Keratinocyte (primary cell): ENCODE measurements around the gene GRM7. TPM values are rescaled to one million over a fixed set of nuclear protein-coding genes. Genes with fewer than 3 reads are reported as not detected.
A peak's percentile ranks its signal among the peaks of the same experiment; 100 is the strongest.

Experiments
- DNase-seq: peaks from one replicate; pipeline ENCODE4 v3.0.0-alpha.2; 2011; ENCODE audit warnings: low read depth, missing footprints, low spot score
- FAIRE-seq: peaks from 2 replicates; lab custom pipeline; 2011; peaks lifted over from hg19 to GRCh38; lab: Jason Lieb, UNC
- H2AFZ ChIP-seq: 2 replicates; pipeline ENCODE4 v1.6.0; 2012; ENCODE audit warnings: low read length, control low read depth, inconsistent platforms; ENCODE audit not compliant: control insufficient read depth
- H3K27ac ChIP-seq: 2 replicates; pipeline ENCODE4 v1.5.1; 2011; ENCODE audit warnings: low read length; ENCODE audit not compliant: control insufficient read depth, insufficient read depth
- H3K27me3 ChIP-seq: 3 replicates; pipeline ENCODE4 v1.6.0; 2011; ENCODE audit warnings: low read length; ENCODE audit not compliant: control insufficient read depth, insufficient read depth; ENCODE audit errors: extremely low read depth
- H3K36me3 ChIP-seq, 2 experiments: 2 replicates in 1 of 2; 3 replicates in 1 of 2; pipeline ENCODE4 v1.5.1; 2011; ENCODE audit warnings: low read length in 2 of 2, mild to moderate bottlenecking in 1 of 2; ENCODE audit not compliant: control insufficient read depth in 2 of 2, insufficient read depth in 2 of 2; ENCODE audit errors: extremely low read depth in 1 of 2
- H3K4me1 ChIP-seq: 3 replicates; pipeline ENCODE4 v1.5.1; 2011; ENCODE audit warnings: low read length; ENCODE audit not compliant: control insufficient read depth, insufficient read depth; ENCODE audit errors: extremely low read depth
- H3K4me2 ChIP-seq: 3 replicates; pipeline ENCODE4 v1.6.0; 2011; ENCODE audit warnings: low read depth, low read length; ENCODE audit not compliant: control insufficient read depth, insufficient read depth; ENCODE audit errors: extremely low read depth
- H3K4me3 ChIP-seq, 3 experiments: fragments of 200-600 bp in 1 of 3; sonication (generic) in 1 of 3; 2 replicates in 2 of 3; 3 replicates in 1 of 3; pipeline ENCODE4 v1.5.1; 2011 to 2016; ENCODE audit warnings: low read length in 3 of 3, mild to moderate bottlenecking in 3 of 3, control low read depth in 2 of 3, inconsistent platforms in 1 of 3, low read depth in 1 of 3, mixed read lengths in 1 of 3, mixed run types in 1 of 3, moderate library complexity in 1 of 3; ENCODE audit not compliant: control insufficient read depth in 2 of 3, insufficient read depth in 2 of 3; ENCODE audit errors: extremely low read depth in 1 of 3
- H3K79me2 ChIP-seq: 2 replicates; pipeline ENCODE4 v1.6.0; 2012; ENCODE audit warnings: low read length; ENCODE audit not compliant: control insufficient read depth, insufficient read depth
- H3K9ac ChIP-seq: 3 replicates; pipeline ENCODE4 v1.6.0; 2011; ENCODE audit warnings: low read length; ENCODE audit not compliant: control insufficient read depth, insufficient read depth; ENCODE audit errors: extremely low read depth
- H3K9me1 ChIP-seq: 3 replicates; pipeline ENCODE4 v1.6.0; 2011; ENCODE audit warnings: low read length; ENCODE audit not compliant: control insufficient read depth, insufficient read depth; ENCODE audit errors: extremely low read depth
- H3K9me3 ChIP-seq: 2 replicates; pipeline ENCODE4 v1.5.1; 2012; ENCODE audit warnings: low read depth, low read length; ENCODE audit not compliant: control insufficient read depth
- H4K20me1 ChIP-seq: 3 replicates; pipeline ENCODE4 v1.6.0; 2011; ENCODE audit warnings: low read length; ENCODE audit not compliant: control insufficient read depth, insufficient read depth; ENCODE audit errors: extremely low read depth
- CTCF ChIP-seq, 3 experiments: IDR thresholded peaks in 1 of 3; conservative IDR thresholded peaks in 1 of 3; optimal IDR thresholded peaks in 1 of 3; 2 replicates in 2 of 3; 3 replicates in 1 of 3; pipeline versions ENCODE3 to v1.5.1; 2011; ENCODE audit warnings: low read length in 3 of 3, mild to moderate bottlenecking in 3 of 3, moderate library complexity in 2 of 3, control low read depth in 1 of 3, inconsistent platforms in 1 of 3; ENCODE audit not compliant: insufficient read depth in 2 of 3; ENCODE audit errors: extremely low read depth in 1 of 3
- EZH2 ChIP-seq: IDR thresholded peaks from one replicate; pipeline ENCODE4 v1.6.1; 2012; ENCODE audit warnings: inconsistent platforms, mild to moderate bottlenecking, low read length, moderate library complexity
- dilution Hi-C: fragments of 300-500 bp; cut with MboI; formaldehyde crosslinking; loops from one replicate; pipeline ENCODE4 v1.7.0; 2020; ENCODE audit warnings: low sequenced_read_pairs; ENCODE audit not compliant: extremely low pct_ligation_motif_present
- polyA plus RNA-seq, 5 experiments: library from polyadenylated mRNA; depleted of rRNA in 3 of 5; stranded (reverse) in 3 of 5; stranded (forward) in 1 of 5; unstranded in 1 of 5; fragments of >200 nt; gene quantifications; 1 replicate in 1 of 5; 2 replicates in 3 of 5; 3 replicates in 1 of 5; pipeline versions ENCODE4 v1.2.1 to v1.2.3, GENCODE V29; 2011 to 2012; ENCODE audit warnings: missing spikeins in 2 of 5, low read depth in 1 of 5, low replicate concordance in 1 of 5

The GRM7 gene
- polyA plus RNA-seq, 1 donor (not counting 4 experiments of a cell fraction or from before 2014, with no cell fraction given), result not detected

GRCh38 chr3:7657214-7658112 is 796.5 kb downstream of the GRM7 start:
- Histone ChIP-seq H3K4me3 (peak overlapping the region in 2 of 3 experiments; percentile 18 to 29), H3K9ac (peak overlapping the region; percentile 30), H3K27ac (peak overlapping the region; percentile 80), H4K20me1 (no peaks in the 10 kb centered on the region), H3K4me2 (peak overlapping the region; percentile 83), H3K36me3 (no peaks in the 10 kb centered on the region), H2AFZ (peak overlapping the region; percentile 85), H3K79me2 (no peaks in the 10 kb centered on the region), H3K27me3 (no peaks in the 10 kb centered on the region), H3K9me1 (no peaks in the 10 kb centered on the region), H3K9me3 (no peaks in the 10 kb centered on the region), H3K4me1 (peaks cover 20% of the 10 kb centered on the region)
- dilution Hi-C loops, result no loop called here
- FAIRE-seq (peak; percentile 74), DNase-seq (peak; percentile 38)
- TF ChIP-seq CTCF (optimal IDR thresholded peaks at IDR 0.05 in 1 of 3, IDR thresholded peaks at IDR 0.05 in 1 of 3, conservative IDR thresholded peaks at IDR 0.05 in 1 of 3; ENCODE audit: extremely low read depth in 1 of 3, insufficient read depth in 2 of 3, low read length in 3 of 3) (no peak), EZH2 (no peak)

GRCh38 chr3:7658294-7658693 is 797.4 kb downstream of the GRM7 start:
- no peaks in the 10 kb centered on the region for H3K9me3 ChIP-seq

More at GRCh38 chr3:7658294-7658693, 797.4 kb downstream of the GRM7 start:
- Histone ChIP-seq H3K4me3 (no peak overlapping the region), H4K20me1 (no peaks in the 10 kb centered on the region), H3K36me3 (no peaks in the 10 kb centered on the region), H3K9ac (no peak overlapping the region), H3K4me2 (peak overlapping the region; percentile 83), H3K9me1 (no peaks in the 10 kb centered on the region), H3K4me1 (peaks cover 20% of the 10 kb centered on the region), H2AFZ (no peak overlapping the region), H3K79me2 (no peaks in the 10 kb centered on the region), H3K27me3 (no peaks in the 10 kb centered on the region), H3K27ac (no peak overlapping the region)
- FAIRE-seq (no peak), DNase-seq (no peak)
- no peak for TF ChIP-seq CTCF (optimal IDR thresholded peaks at IDR 0.05 in 1 of 3, IDR thresholded peaks at IDR 0.05 in 1 of 3, conservative IDR thresholded peaks at IDR 0.05 in 1 of 3; ENCODE audit: extremely low read depth in 1 of 3, insufficient read depth in 2 of 3, low read length in 3 of 3)
- TF ChIP-seq EZH2, result no peak
- dilution Hi-C loops, result no loop called here
